ENCODE measurements around the gene SVBP. TPM values are rescaled to one million over a fixed set of nuclear protein-coding genes. Genes with fewer than 3 reads are reported as not detected.

Gene SVBP
- polyA plus RNA-seq (2012; ENCODE audit: insufficient read length, low read depth), result 10.7 TPM

DNA sequence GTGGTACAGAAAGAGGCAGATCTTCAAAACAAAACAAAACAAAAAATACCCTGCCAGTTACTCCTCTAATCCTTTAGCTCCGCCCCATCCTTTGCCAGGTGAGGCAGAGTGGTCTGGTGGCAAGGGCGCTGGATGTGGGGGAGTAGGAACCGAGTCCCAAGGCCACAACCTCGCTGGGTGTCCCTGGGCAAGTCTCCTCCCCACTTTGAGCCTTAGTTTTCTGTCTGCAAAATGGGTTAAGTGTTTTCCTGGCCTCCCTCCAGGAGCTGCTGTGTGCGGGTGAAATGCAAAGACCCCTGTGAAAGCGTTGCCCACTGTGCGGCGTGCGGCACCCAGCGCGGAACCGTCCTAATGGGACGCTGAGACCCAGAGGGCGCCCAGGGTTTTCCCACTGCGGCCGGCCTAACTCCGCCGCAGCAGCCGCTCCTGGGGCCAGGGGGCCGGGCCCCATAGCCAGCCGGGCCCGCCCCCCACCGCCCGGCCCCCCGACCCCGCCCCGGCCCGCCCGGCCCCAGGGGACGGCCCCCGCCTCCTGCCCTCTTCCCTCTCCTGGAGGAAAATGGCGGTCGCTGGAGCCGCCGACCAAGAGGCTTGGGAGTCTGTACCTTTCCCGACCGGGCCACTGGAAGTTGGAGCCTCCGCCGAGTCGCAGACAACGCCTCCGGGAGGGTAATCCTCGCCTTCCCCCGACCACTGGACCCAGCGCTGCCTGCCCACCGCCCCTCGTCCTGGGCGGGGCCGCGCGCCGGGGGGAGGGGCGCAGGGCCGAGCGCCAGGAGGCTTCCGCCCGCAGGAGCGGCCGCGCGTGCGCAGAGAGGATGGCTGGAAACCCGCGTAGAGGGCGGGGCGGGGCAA lies at the start of gene SVBP, which contains the start of gene ERMAP:
TSS of gene SVBP (minus strand) at position 813 of the 855 bp plus-strand sequence. CDS start 853 bp downstream, outside the sequence.
TSS of gene ERMAP (plus strand) at position 538 of the 855 bp plus-strand sequence. CDS start 13,327 bp downstream, outside the sequence.
- TF ChIP-seq FOXP2 (optimal IDR thresholded peaks at IDR 0.05; ENCODE audit: borderline replicate concordance, extremely low read depth, extremely low read length, insufficient read depth) (no peak), POLR2AphosphoS5 (IDR thresholded peaks at IDR 0.05; ENCODE audit: low read depth, low read length) (peak; percentile 60), TAF1 (IDR thresholded peaks at IDR 0.05; ENCODE audit: borderline replicate concordance, insufficient read depth, low read length) (0 out of 2 replicates have a peak, but pooled peaks have one; percentile 56)

DNA sequence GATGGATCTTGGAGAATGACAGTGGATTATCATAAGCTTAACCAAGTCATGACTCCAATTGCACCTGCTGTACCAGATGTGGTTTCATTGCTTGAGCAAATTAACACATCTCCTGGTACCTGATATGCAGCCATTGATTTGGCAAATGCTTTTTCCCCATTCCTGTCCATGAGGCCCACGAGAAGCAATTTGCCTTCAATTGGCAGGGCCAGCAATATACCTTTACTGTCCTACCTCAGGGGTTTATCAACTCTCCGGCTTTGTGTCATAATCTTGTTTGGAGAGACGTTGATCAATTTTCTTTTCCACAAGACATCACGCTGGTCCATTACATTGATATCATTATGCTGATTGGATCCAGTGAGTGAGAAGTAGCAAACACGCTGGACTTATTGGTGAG lies 49.4 kb upstream of the SVBP start:
- no peak for TF ChIP-seq REST (IDR thresholded peaks at IDR 0.05; ENCODE audit: insufficient read depth in 1 of 2, low read depth in 2 of 2, low read length in 2 of 2)
- TF ChIP-seq FOXP2 (optimal IDR thresholded peaks at IDR 0.05; ENCODE audit: borderline replicate concordance, extremely low read depth, extremely low read length, insufficient read depth), result no peak
- no peak for TF ChIP-seq POLR2AphosphoS5 (IDR thresholded peaks at IDR 0.05; ENCODE audit: low read depth, low read length)
- no peak for TF ChIP-seq SIN3A (IDR thresholded peaks at IDR 0.05; ENCODE audit: borderline replicate concordance, insufficient read depth, low read length)
- no peak for TF ChIP-seq TAF1 (IDR thresholded peaks at IDR 0.05; ENCODE audit: borderline replicate concordance, insufficient read depth, low read length)

DNA sequence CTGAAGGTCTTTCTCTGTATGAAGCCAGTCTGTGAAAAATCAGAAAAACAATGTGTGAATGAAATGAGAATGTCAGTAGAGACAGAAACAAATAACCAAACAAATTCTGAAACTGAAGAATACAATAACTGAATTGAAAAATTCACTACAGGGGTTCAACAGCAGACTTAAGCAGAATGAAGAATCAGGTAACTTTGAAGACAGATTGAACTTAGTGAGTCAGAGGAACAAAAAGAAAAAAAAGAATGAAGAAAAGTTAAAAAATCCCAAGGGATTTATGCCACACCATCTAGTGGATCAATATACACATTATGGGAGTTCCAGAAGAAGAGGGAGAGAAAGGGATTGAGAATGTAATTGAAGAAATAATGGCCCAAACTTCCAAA lies 43.8 kb upstream of the SVBP start:
- TF ChIP-seq FOXP2 (optimal IDR thresholded peaks at IDR 0.05; ENCODE audit: borderline replicate concordance, extremely low read depth, extremely low read length, insufficient read depth) (no peak), POLR2AphosphoS5 (IDR thresholded peaks at IDR 0.05; ENCODE audit: low read depth, low read length) (no peak), TAF1 (IDR thresholded peaks at IDR 0.05; ENCODE audit: borderline replicate concordance, insufficient read depth, low read length) (no peak), SIN3A (IDR thresholded peaks at IDR 0.05; ENCODE audit: borderline replicate concordance, insufficient read depth, low read length) (no peak), REST (IDR thresholded peaks at IDR 0.05; ENCODE audit: insufficient read depth in 1 of 2, low read depth in 2 of 2, low read length in 2 of 2) (no peak)

DNA sequence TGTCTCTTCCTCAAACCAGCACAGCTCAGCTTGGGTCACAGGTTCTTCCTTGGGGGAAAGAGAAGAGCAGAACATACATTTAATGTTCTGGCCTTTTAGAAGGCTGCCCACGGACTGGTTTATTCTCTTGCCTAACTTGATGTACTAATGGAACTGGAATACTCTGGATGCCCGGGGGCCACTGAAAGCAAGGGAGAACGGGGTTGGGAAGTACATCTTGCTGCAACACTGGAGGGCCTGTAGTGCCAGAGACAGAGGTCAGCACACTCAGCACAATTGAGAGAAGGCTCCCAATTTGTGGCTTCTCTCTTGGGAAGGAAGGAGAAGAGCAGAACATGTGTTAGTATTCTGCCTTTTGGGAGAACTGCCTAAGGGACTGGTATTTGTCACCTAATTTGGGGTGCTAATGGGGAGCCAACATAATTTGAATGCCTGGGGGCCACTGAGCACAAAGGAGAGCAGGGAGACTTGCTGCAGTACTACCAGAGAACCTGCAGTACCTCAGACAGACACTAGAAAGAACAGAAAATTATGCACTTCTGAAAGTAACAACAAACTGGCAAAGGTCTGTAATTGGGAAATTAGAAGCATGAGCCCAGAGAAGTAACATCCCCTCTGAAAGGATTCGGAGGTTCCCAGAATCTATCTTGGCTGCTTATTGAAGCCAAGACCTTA lies 43.3 kb upstream of the SVBP start:
- no peak for TF ChIP-seq POLR2AphosphoS5 (IDR thresholded peaks at IDR 0.05; ENCODE audit: low read depth, low read length)
- no peak for TF ChIP-seq SIN3A (IDR thresholded peaks at IDR 0.05; ENCODE audit: borderline replicate concordance, insufficient read depth, low read length)
- TF ChIP-seq REST (IDR thresholded peaks at IDR 0.05; ENCODE audit: insufficient read depth in 1 of 2, low read depth in 2 of 2, low read length in 2 of 2), result no peak
- TF ChIP-seq FOXP2 (optimal IDR thresholded peaks at IDR 0.05; ENCODE audit: borderline replicate concordance, extremely low read depth, extremely low read length, insufficient read depth), result no peak
- TF ChIP-seq TAF1 (IDR thresholded peaks at IDR 0.05; ENCODE audit: borderline replicate concordance, insufficient read depth, low read length), result no peak

DNA sequence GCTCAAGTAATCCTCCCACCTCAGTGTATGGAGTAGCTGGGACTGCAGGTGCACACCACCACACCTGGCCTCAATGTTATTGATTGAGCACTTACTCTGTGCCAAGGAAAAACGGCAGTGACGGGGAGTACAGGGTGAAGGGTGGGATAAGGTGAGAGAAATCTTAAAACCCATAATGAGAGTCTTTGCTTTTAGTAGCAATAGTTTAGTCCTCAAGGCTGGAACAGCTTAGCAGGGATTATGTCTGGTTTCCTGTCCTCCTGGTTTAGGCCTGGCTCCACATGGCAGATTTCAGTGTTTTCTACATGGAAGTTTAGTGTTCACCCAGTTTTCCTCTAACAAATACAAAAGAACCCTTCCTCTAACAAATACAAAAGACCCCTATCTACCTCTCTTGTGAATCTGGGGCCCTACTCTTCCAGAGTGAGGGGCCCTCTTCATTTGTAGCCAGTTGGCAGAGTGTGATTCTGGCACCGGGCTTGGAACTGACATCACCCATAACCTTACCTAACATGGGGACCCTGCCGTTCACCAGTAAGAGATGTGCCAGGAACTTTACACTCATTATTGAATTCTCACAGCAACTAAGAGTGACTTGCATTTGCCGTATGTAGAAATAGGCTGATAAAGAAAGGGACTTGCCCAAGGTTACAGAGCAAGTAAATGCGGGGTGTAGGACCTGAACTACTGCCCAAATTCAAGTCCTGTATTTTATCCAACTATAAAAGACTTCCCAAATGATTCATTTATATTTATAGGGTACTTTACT lies 36.1 kb upstream of the SVBP start:
- TF ChIP-seq REST (IDR thresholded peaks at IDR 0.05; ENCODE audit: insufficient read depth in 1 of 2, low read depth in 2 of 2, low read length in 2 of 2), result no peak
- TF ChIP-seq FOXP2 (optimal IDR thresholded peaks at IDR 0.05; ENCODE audit: borderline replicate concordance, extremely low read depth, extremely low read length, insufficient read depth), result no peak
- TF ChIP-seq TAF1 (IDR thresholded peaks at IDR 0.05; ENCODE audit: borderline replicate concordance, insufficient read depth, low read length), result no peak
- TF ChIP-seq POLR2AphosphoS5 (IDR thresholded peaks at IDR 0.05; ENCODE audit: low read depth, low read length), result no peak
- no peak for TF ChIP-seq SIN3A (IDR thresholded peaks at IDR 0.05; ENCODE audit: borderline replicate concordance, insufficient read depth, low read length)
